Stimulated activated CD4-positive, alpha-beta T cell treated with anti-CD3 and anti-CD28 coated beads, Interleukin-4, amount 100 ng/mL, for 24 hours (primary cell): Measurements from ENCODE around the gene ABCD4.

ENCODE experiments used
- DNase-seq: peaks from one replicate; pipeline ENCODE4 v3.0.0-alpha.2; 2020

ABCD4 gene

DNA sequence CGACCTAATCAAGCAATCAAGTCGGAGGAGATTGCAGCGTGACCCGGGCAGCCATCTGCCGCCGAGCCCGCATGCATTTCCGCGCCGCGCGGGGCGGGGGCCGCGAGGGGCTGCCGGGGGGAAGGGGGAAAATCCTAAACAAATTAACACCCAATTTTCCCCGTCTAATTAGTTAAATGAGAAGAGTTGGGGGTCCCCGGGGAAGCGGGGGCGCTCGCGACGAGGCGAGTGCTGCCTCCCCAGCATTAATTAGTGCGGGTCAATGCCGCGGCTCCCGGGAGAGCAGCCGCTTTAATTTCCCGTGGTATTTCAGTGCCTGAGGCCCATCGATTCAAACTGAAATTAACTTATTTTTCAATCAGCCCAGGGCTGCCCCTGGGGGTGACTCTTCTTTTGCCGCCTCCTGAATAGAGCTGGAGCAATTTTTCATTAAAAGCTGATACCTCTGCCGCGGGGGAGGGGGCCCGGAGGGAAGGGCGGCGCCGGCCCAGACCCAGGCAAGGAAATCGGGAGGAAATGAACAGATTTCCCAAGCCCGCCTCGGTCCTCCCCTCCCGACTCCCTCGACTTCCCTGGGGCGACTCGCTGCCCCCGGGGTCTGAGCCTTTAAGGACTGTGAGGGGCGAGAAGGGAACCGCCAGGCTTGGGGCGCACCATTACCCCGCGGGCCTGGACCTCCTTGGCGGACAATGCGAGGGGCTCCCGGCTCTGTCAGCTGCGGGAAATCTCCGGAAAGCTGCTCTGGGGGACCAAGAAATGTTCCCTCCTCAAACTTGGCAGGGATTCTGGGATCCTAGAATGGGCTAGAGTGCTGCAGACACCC lies 44.6 kb downstream of the ABCD4 start:
- DNase-seq = no peak

DNA sequence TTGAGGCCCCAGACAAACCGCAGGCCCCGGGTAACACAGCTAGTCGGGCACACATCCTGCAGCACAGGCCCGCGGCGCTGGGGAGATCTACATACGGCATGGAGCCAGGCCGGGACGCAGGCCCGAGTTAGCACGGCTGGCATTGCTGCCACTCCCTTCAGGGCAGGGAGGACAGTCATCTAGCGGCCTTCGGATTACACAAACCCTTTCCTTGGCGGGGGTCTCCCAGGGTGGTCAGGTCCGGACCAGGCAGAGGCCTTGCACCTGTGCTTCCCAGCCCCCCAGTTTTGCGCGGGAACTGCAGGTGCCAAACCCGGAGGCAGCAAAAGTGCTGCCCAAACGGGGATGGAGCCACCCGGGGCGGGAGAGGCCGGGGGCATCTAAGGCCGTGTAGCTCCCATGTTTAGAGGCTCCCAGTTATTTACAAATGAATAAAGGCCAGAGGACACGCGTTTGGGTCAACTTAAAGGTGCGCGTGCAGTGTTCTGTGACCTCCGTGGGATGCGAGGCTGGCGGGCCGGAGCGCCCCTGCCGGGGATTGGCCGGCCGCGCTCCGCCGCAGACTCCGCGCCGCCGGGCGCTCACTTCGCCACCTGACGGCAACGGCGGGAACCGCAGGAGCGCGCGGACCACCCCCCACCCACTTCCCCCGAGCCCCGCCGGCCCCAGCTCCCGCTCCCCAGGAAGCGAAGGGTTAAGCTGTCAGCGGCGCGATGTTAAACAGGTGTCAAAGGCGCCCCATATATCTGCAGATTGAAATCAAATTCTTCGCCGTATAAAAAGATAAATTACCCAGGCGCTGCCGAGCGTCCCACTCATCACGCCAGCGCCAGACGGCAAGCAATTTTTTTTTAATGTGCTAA lies 45.4 kb downstream of the ABCD4 start:
- peak; percentile 54 for DNase-seq

DNA sequence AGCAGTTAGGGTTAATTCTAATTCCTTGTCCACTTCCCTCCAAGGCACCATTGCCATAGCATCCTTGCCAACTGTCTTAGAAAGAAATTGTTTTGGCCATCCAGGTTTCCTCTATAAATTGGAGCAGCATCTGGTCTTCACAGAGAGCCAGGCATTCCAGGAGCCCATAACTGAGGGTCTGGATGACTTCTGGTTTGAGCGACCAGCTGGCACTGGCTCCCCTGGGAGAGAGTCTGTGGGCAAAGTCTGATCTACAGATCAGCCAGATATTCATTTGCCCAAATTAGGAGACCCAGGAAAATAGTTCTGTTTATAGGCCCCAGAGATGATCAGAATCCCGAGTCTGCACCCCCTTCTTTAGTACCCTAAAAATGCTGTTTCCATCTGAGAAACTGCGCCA lies 47.5 kb downstream of the ABCD4 start:
- no peak for DNase-seq

DNA sequence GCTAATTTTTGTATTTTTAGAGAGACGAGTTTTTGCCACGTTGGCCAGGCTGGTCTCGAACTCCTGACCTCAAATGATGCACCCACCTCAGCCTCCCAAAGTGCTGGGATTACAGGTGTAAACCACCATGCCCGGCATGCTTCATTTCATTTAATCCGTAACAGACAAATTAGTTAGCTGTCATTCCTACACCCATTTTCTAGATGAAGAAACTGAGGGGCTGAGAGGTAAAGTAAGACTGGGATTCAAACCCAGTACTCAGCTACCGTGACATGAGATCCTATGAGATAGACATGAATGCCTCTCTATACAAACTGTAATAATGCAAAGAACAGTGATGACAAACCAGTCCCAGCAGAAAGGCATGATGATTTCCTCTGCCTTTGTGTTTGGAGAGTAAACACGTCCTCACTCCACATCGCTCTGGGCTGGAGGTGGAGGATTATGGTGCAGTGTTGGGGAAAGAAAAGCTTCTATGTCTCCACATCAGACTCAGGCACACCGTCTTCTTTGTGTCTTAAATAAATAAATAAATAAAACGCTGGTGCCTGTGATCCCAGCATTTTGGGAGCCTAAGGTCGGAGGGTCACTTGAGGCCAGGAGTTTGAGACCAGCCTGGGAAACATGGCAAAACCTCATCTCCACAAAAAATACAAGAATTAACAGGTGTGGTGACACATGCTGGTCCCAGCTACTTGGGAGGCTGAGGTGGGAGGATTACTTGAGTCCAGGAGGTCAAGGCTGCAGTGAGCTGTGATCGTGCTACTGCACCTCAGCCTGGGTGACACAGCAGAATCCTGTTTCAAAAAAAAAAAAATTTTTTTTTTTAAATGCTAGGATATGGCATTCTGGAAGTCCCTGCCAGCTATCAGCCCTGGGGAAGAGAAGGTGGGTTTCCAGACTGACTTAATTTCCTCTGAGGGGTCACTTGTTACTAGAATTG lies 53.0 kb downstream of the ABCD4 start:
- DNase-seq = no peak

DNA sequence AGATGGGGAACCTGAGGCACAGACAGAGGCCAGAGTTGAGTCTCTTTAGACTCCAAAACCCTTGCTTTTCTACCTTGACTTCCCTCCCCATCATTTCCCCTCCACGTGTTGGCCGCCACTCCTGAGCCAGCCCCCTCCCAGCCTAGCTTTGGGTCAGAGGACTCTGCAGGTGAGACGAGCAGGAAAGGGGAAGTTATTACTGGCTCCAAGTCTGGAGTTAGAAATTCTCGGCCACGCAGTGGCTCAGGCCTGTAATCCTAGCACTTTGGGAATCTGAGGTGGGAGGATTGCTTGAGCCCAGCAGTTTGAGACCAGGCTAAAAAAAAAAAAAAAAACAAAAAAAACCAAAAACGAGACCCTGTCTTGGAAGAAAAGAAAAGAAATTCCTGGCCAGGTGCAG lies 54.7 kb downstream of the ABCD4 start:
- no peak for DNase-seq

DNA sequence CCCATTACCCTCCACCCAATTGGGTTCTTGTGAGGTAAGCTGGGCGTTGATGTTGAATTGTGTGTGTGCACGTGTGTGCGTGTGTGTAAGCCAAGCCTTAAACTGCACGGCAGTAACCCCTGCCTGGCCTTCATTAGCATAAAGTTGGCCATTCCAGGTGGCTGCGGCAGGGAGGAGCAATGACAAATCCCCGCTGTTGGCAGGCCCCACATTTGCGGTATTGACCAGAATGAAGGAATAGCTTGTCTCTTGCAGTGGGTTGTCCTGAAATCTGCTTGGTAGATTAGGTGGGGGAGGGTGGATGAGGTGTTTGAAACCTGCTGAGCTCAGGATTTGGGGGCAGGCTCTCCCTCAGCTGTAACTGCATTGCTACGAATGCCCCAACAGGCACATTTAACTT lies 56.2 kb downstream of the ABCD4 start:
- DNase-seq = no peak

DNA sequence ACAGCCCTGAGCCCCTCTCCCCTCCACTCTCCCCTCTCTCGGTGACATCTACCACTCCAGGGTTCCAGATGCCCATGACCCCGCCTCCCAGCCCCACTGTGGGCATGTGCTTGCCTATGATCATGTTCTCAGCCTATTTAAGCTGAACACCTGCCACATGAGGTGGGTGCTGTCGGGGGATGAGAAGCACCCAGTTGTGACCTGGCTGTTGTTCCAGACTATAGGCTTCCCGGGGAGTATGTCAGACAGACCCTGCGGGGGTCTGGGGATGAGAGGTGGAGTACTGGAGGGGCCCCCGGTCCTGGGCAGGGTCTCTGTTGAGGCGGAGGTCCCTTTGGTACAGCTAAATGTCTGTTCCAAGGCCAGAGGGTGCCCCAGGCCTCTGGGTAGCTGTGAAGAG lies 57.4 kb downstream of the ABCD4 start:
- no peak for DNase-seq

DNA sequence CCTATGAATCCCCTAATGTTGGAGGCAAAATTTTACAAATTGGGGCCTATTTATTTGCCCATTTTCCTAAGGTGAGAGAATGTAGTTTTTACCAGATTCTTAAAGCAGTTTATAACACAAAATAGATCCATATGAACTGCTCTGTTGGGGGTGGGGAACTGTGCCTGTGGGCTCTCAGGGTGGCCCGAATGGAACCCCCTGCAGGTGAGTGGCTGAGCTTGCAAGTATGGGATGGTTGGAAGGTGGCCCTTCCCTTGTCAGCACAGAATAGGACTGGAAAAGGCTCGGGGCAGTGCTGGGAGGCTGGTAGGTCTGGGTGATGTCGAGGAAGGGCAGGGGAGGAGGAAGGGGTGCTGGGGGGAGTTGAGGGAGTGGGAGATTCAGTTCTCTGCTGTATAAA lies 58.6 kb downstream of the ABCD4 start:
- no peak for DNase-seq

DNA sequence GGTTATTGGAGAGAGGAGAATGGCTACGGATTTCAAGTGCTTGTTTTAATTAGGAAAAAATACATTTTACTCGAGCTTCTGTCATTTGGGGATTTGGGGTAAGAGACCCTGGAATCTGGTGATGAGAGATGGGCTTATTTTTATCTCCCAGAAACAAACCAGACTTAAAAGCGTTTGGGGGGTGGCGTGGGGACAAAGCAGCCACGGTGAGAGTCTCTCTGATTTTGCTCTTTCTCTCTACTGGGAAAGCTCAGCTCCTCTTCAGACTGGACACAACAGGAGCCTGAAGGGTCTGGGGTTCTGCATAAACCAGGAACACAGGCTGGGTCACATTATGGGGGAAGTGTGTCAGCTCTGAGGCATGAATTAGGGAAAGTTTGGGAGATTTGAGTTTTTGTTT lies 59.7 kb downstream of the ABCD4 start:
- no peak for DNase-seq

DNA sequence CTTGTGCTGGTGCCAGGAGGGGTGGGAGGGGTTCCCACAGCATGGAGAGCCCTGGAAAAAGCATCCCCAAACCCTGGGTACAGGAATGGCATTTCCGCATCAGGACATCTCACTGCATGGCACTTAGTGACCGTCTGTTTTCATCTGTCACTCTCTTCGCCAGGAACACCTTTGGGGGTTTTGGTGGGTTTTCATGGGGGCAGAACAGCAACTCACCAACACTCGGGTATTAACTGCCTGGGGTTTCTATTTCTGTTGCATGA lies 60.0 kb downstream of the ABCD4 start:
- no peak for DNase-seq

DNA sequence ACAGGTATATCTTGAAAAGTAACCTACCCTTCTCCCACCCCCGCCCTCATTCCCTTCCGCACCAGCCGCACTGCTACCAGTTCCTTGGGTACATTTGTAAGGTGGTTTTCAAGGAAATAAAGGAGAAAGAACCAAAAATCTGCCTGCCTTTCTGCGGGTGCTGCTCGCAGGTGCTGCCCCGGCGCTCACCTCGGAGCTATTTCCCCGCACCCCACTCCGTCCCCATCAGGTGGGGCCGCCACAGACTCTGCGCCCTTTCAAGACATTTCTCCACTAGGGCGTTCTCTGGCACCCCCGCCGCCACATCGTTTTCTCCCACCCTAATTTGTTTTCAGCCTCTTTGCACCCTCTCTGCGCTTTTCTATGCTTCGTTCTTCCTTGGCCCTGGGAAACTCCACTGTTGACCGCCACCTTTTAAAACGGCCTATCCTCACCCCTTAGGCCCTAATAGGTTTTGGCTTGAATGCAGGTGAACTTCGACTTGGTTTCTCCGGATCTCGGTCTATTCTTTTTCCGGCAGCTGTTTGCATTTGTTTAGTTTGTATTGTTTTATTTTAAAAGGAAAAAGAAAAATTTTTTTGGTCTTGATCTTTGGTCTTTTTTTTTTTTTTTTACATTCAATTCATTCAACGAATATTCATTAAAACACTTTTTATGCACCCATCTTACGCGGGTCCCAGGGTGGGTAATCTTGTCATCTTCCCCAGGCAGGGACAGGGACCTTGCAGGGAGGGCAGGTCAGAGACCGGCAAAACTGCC lies 60.5 kb downstream of the ABCD4 start:
- no peak for DNase-seq

DNA sequence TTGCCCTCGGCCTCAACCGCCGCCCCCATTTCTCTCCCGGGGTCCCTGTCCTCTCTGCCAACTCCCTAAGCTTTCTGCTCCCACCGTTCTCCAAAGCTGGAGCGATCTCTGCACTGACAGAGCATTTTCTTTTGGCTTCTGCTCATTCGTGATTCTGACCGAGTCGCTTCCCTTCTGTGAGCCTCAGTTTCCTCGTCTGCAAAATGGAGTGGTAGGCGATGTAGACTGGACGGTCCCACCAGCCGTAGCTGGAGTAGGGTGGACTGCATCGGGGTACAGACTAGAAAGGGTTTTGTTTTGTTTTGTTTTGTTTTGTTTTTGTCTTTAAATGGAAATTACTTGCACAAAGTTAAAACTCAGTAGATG lies 61.1 kb downstream of the ABCD4 start:
- DNase-seq = no peak

DNA sequence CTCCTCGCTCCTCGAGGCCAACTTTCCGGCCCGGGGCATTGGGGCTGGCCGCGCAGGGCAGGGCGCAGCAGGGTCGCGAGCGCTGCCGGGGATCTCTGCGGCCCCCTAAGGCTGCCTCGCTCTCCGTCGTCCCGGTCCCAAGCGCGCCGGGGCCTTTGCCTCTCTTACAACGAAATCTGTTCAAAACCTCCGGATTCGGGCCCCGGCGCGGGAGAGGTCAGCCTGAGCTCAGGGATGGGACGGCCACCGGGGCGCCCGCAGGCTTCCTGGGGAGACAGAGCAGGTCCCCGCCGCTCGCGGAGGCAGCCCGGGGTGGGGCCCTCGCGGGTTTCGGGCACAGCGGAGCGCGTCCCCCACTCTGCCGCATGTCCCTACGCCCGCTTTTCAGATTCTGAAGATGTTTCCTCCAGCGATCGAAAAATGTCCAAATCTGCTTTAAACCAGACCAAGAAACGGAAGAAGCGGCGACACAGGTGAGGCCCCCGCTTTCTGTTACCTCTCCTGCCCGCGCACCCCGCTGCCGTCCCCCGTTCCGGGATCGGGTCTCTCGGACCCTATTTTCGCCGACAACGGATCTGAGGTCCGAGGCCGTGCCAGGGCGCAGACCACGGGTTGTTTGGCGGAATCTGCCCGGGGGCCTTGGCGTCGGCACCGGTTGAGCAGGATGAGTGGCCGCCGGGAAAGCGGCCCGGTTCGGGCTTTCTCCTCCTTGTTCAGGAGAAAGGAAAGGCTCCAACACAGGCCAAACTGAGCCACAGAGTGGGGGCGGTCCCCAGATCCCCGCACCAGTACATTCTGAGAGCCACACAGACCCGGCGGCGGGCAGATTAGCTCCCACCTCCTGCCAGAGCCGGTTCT lies 61.7 kb downstream of the ABCD4 start:
- DNase-seq = no peak

DNA sequence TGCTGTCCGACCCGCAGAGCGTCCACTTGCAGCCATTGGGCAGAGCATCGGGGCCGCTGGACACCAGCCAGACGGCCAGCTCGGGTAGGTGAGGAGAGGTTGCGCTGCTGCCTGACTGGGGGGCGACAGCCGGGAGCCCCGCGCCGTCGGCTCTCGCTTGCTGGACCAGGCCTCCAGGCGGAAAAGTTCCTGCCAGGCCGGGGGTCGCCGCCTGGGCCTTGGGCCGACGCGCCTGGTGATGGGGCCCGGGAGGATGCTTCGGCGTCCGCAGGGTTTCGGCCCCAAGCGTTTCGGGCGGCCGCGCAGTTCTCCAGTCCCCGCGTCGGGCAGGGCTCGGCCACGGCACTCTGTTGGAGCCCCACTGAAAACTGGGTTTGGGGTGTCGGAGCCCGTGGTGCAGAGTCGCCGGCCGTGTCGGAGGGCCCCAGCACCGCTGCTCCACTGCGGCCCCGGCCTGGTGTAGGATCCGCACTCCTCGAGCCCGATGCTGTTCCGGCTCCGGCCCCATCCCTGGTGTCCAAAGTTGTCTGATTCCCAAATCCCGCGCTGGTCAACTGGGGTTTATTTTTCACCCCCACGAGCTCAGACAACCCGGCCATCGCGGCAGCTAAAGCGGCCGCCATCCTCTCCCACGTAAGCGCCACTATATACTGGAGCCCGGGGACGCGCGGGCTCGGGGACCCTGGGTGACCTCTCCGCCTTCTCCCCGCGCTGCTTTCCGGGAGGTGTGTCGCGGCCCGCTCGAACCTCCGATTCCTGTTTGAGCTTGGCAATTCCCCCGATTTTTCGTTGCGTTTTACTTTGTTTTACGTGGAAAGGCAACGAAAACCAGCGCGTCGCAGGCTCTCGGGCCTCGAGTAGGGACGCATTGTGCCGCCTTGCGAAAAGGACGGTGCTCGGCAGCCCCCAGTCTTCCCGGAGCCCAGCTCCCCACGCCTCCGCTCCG lies 62.6 kb downstream of the ABCD4 start:
- no peak for DNase-seq

DNA sequence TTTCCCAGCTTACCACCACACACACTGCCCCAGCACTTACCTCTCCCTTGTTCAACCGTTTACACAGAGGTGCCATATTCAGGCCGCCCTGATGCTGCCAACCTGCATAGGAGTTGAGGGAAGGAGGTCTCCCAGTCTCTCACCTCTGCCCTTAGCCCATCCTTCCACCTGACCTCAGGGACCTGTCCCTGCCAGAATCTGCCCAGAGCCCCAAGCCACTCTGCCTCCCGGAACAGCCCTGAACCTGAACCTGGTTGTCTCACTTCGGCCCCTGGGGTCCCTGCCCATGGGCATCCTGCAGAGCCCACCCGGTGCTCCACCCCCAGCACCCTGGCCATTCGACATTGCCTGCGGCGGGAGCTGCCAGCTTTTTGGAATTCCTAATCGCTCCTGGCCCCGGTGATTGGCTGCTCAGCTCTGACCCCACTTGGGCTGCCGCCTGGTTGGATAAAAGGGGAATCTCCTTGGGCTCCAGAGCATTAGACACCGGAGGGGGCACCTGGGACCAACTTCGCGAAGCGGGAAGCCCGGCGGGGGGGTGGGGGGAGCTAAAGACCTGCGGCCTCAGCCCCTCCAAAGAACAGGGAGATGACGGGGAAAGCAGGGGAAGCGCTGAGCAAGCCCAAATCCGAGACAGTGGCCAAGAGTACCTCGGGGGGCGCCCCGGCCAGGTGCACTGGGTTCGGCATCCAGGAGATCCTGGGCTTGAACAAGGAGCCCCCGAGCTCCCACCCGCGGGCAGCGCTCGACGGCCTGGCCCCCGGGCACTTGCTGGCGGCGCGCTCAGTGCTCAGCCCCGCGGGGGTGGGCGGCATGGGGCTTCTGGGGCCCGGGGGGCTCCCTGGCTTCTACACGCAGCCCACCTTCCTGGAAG lies 63.5 kb downstream of the ABCD4 start, which contains the start of gene VSX2:
VSX2 (plus strand) TSS at position 476 of the 874 bp plus-strand sequence; CDS start at position 589, 113 bp downstream.
- no peak for DNase-seq

DNA sequence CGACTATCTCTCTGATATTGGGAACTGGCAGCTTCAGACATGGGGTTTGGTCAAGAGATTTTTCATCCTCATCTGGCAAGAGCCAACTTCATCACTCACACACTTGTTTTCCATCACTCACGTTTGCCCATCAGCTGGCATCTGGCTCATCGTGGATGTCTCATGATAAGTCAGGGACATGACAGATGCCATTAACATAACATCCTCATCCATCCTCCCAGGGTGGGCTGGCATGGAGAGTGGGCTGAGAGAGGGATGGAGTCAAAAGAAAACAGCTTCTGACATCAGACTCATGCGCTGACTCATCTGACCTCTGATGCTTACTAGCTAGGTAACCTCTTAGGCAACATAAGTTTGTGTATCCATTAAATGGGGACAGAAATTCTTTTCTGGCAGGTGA lies 65.3 kb downstream of the ABCD4 start:
- DNase-seq = no peak
